Limb (tissue), 2 donors: ENCODE results near the gene TCEAL7.

ENCODE experiments used
- DNase-seq, 2 donors: peaks; one replicate each; pipeline ENCODE4 v3.0.0-alpha.2; 2016; ENCODE audit errors: extremely low spot score in 2 of 2

TCEAL7 gene

DNA sequence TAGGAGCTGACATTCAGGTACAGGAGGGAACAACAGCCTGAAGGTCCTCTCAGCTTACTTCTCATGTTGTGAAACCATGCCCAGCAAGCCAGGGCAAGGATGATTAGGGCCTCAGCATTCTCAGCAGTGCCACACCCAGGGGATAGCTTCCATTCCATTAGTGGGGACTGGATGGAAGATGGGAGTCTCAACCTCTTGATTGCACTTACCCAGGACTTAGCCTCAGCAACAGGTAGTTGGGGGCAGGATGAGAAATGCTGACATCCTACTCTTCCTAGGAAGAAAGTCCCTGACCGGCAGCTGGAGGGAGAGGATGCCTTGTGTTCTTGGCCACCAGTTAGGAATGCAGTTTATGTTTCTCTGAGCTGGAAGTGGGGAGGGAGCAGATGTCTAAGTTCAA, 37.5 kb downstream of the TCEAL7 start:
- no peak for DNase-seq

DNA sequence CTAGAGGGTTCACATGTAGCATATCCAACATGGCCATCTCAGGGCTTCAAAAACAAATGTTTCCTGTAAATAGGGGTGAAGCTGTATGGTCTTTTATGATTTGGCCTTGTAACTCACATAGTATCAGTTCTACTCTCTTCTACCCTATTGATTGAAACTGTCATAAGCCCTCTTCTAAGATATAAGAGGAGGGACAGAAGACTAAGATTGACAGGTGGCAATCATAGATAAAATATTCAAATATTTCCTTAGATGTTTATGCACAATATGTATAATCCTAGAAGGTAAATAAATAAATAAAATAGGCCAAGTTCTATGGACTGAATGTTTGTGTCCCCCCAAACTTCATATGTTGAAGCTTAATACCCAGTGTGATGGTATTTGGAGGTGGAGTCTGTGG, 39.4 kb downstream of the TCEAL7 start:
- no peak for DNase-seq

DNA sequence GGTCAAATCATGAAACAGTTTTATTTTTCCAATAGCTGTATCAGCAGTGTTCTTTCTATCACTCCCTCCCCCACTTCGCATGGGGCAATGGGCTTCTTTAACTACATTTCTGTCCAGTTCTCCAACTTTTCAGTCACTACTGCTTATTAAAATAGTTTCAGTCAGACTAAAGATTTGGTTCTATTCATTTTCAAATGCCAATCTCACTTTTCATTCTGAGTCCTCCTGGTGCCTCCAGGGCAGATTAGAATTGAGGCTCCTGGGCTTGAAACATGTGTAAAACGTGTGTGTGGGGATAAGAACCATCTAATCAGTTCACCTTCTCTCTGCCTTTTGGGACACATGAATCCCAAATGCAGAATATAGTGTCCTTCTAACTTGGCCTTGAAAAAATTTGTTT, 42.8 kb downstream of the TCEAL7 start:
- no peak for DNase-seq

DNA sequence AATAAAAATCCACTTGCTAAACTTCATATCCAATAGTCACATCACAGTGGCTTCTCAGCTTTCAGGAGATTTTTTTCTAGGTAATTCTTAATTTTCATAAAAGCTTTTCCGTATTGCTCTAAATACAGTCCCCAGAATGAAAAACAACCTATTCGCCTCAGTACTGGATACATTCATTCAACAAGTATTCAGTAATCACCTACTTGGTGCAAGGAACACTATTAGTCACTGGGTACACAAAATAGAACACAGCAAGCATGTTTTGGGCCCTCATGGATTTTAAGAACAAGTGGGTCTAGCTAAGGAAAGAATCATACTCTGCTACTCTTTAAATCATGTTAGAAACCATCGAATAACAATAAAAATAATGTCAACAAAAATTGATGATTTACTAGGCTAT, 43.5 kb downstream of the TCEAL7 start:
- no peak for DNase-seq

DNA sequence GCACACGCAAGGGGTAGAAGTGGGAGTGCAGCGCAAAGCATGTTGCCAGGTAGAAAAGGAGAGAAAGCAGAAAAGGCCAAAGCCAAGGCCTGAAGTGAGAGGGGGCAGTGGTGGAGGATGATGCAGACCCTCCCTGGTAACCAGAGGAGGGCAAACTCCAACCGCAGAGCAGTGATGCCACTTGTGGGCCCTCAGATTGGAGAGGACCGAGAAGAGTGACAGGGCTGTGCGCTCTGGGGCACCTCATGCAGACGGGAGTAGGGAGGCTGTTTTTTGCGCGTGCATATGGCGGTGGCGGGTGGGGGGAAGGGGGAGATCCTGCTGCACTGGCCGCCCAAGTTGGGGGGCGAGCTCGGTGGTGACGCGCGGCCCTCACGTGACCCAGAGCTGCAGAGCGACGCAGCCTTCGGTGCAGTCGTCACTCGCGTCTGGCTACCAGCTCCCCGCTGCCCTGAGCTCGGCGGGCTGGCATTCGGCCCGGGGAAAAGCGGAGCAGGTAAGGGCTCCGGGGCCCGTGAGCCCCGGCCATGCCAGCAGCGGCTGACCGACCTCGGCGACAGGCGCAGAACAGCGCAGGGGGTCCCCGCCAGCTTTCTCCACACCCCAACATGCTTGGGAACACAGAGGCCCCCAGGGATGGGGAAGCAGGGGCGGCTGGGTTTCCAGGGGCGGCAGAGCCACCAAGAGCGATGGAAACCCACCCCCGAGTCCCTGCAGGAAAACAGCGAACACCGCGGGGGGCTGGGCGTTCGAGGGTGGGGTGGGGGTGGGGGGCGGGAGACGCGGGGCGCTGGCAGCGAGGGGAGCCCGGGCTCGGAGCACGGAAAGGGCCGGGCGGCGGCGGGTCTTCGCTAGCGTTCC, 46.3 kb downstream of the TCEAL7 start, which contains the start of gene BEX3:
TSS of gene BEX3 (plus strand) at position 421 of the 861 bp plus-strand sequence. CDS start 984 bp downstream, outside the sequence.
- peak; percentile 12 to 86 for DNase-seq

DNA sequence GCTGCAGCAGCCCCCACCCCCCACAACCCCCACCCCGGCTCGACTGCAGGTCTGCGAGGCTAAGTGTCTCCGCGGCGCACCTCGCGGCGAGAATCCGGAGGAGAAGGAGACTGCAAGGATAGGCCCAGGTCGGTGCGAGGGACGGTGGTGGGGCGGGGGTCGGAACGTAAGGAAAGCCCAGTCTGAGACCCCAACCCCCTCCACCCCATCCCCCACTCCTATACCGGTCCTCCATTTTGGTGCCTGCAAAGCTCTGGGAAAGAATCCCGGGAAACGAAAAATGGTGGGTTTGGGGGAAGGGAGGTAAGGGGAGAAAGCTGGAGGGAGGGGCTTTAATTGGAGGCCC, 46.9 kb downstream of the TCEAL7 start:
- peak; percentile 18 to 76 for DNase-seq

DNA sequence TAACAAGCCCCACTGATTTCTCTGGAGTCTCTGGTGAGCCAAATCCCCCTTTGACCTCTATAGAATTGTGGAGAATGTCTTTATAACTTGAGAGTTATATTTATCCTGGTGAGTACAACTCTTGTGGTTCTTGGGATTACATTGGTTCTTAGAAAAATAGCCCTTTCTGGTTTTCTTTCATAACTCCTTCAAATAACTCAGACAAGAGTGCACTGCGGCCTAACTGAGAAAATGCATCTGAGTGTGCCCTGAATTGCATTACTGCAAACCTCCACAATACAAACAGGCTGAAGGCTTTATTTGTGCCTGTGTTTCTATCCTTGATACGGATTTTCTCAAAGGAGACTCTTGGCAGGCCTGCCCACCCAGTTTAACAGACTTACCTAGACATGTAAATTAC, 49.0 kb downstream of the TCEAL7 start:
- no peak for DNase-seq
